ENCODE data around the gene CLMP.

CLMP gene

GRCh38 chr11:123168955-123169484, 26.0 kb downstream of the CLMP start:
- H3K27ac ChIP-seq (ENCODE audit: low read length, poor library complexity, severe bottlenecking): no peak overlapping the region
- H4K8ac ChIP-seq (ENCODE audit: low read length): no peak overlapping the region
- no peak overlapping the region for H3K4me2 ChIP-seq (ENCODE audit: low read length, poor library complexity, severe bottlenecking)
- DNase-seq: no peak
- H2AK5ac ChIP-seq (ENCODE audit: low read length, severe bottlenecking): no peak overlapping the region
- H3K36me3 ChIP-seq (ENCODE audit: control insufficient read depth in 1 of 2, insufficient read depth in 2 of 2, low read depth in 1 of 2, low read length in 2 of 2): peaks cover 0 to 70% of the 10 kb centered on the region in 2 experiments
- no peak overlapping the region for H2BK5ac ChIP-seq (ENCODE audit: low read depth, low read length, poor library complexity, severe bottlenecking)
- no peak overlapping the region for H4K91ac ChIP-seq (ENCODE audit: low read length)
- no peak overlapping the region for H2BK12ac ChIP-seq (ENCODE audit: low read length in 2 of 2)
- no peak overlapping the region for H3K14ac ChIP-seq (ENCODE audit: low read length in 2 of 2)
- peaks cover 5% of the 10 kb centered on the region for H3K4me1 ChIP-seq (ENCODE audit: control insufficient read depth, insufficient read depth, low read depth, low read length)
- no peak overlapping the region for H3K18ac ChIP-seq (ENCODE audit: low read depth in 1 of 2, low read length in 2 of 2)
- H2BK120ac ChIP-seq (ENCODE audit: low read depth, low read length): no peak overlapping the region
- no peak overlapping the region for H2AFZ ChIP-seq (ENCODE audit: low read depth, low read length)
- H3K9ac ChIP-seq (ENCODE audit: low read length): peak overlapping the region; percentile 42
- H3K79me1 ChIP-seq (replicated peaks; ENCODE audit: low read length, poor library complexity, severe bottlenecking): peaks cover 9% of the 10 kb centered on the region
- no peak overlapping the region for H3K4me3 ChIP-seq (ENCODE audit: insufficient read depth in 1 of 2, low read depth in 1 of 2, low read length in 2 of 2)
- H3K27me3 ChIP-seq (ENCODE audit: control insufficient read depth in 1 of 2, insufficient read depth in 1 of 2, low read length in 2 of 2): no peaks in the 10 kb centered on the region
- H2BK15ac ChIP-seq (ENCODE audit: low read depth, poor library complexity, severe bottlenecking): no peak overlapping the region
- H3K4ac ChIP-seq (ENCODE audit: low read depth in 1 of 2, low read length in 2 of 2): peak overlapping the region in 1 of 2 experiments; percentile 21
- H3K23ac ChIP-seq (ENCODE audit: low read length in 2 of 2): no peak overlapping the region
- H3K9me3 ChIP-seq (ENCODE audit: control insufficient read depth, low read length): no peaks in the 10 kb centered on the region
- 96% methylated on average over 3 of the region's 3 CpGs for WGBS

GRCh38 chr11:123168241-123168640, 26.8 kb downstream of the CLMP start:
- no peaks in the 10 kb centered on the region for H3K27me3 ChIP-seq (ENCODE audit: control insufficient read depth in 1 of 2, insufficient read depth in 1 of 2, low read length in 2 of 2)
- WGBS: 80% methylated on average over 5 of the region's 5 CpGs
- no peak overlapping the region for H2BK120ac ChIP-seq (ENCODE audit: low read depth, low read length)
- peaks cover 2% of the 10 kb centered on the region for H3K4me1 ChIP-seq (ENCODE audit: control insufficient read depth, insufficient read depth, low read depth, low read length)
- peak; percentile 42 for DNase-seq
- H3K79me1 ChIP-seq (replicated peaks; ENCODE audit: low read length, poor library complexity, severe bottlenecking): peaks cover 9% of the 10 kb centered on the region
- no peak overlapping the region for H2AFZ ChIP-seq (ENCODE audit: low read depth, low read length)
- no peak overlapping the region for H2AK5ac ChIP-seq (ENCODE audit: low read length, severe bottlenecking)
- no peak overlapping the region for H3K4me3 ChIP-seq (ENCODE audit: insufficient read depth in 1 of 2, low read depth in 1 of 2, low read length in 2 of 2)
- H3K27ac ChIP-seq (ENCODE audit: low read length, poor library complexity, severe bottlenecking): no peak overlapping the region
- no peak overlapping the region for H3K23ac ChIP-seq (ENCODE audit: low read length in 2 of 2)
- no peak overlapping the region for H2BK15ac ChIP-seq (ENCODE audit: low read depth, poor library complexity, severe bottlenecking)
- H3K4ac ChIP-seq (ENCODE audit: low read depth in 1 of 2, low read length in 2 of 2): no peak overlapping the region
- no peak overlapping the region for H3K4me2 ChIP-seq (ENCODE audit: low read length, poor library complexity, severe bottlenecking)
- H4K91ac ChIP-seq (ENCODE audit: low read length): no peak overlapping the region
- peaks cover 0 to 75% of the 10 kb centered on the region in 2 experiments for H3K36me3 ChIP-seq (ENCODE audit: control insufficient read depth in 1 of 2, insufficient read depth in 2 of 2, low read depth in 1 of 2, low read length in 2 of 2)
- H2BK5ac ChIP-seq (ENCODE audit: low read depth, low read length, poor library complexity, severe bottlenecking): no peak overlapping the region
- peak overlapping the region in 1 of 2 experiments; percentile 85 for H2BK12ac ChIP-seq (ENCODE audit: low read length in 2 of 2)
- H4K8ac ChIP-seq (ENCODE audit: low read length): no peak overlapping the region
- no peak overlapping the region for H3K9ac ChIP-seq (ENCODE audit: low read length)
- H3K14ac ChIP-seq (ENCODE audit: low read length in 2 of 2): peak overlapping the region in 1 of 2 experiments; percentile 44
- H3K9me3 ChIP-seq (ENCODE audit: control insufficient read depth, low read length): no peaks in the 10 kb centered on the region
- peak overlapping the region; percentile 6 to 74 for H3K18ac ChIP-seq (ENCODE audit: low read depth in 1 of 2, low read length in 2 of 2)

- Histone ChIP-seq H3K9ac (ENCODE audit: low read length) (peak overlapping the region; percentile 17), H3K18ac (ENCODE audit: low read depth in 1 of 2, low read length in 2 of 2) (peak overlapping the region in 1 of 2 experiments; percentile 17), H2BK12ac (ENCODE audit: low read length in 2 of 2) (peak overlapping the region in 1 of 2 experiments; percentile 8), H3K4me1 (ENCODE audit: control insufficient read depth, insufficient read depth, low read depth, low read length) (peaks cover 2% of the 10 kb centered on the region), H3K36me3 (ENCODE audit: control insufficient read depth in 1 of 2, insufficient read depth in 2 of 2, low read depth in 1 of 2, low read length in 2 of 2) (peaks cover 0 to 83% of the 10 kb centered on the region in 2 experiments), H3K23ac (ENCODE audit: low read length in 2 of 2) (no peak overlapping the region), H2BK5ac (ENCODE audit: low read depth, low read length, poor library complexity, severe bottlenecking) (no peak overlapping the region), H3K4me3 (ENCODE audit: insufficient read depth in 1 of 2, low read depth in 1 of 2, low read length in 2 of 2) (no peak overlapping the region), H3K4me2 (ENCODE audit: low read length, poor library complexity, severe bottlenecking) (no peak overlapping the region), H4K8ac (ENCODE audit: low read length) (no peak overlapping the region), H3K27ac (ENCODE audit: low read length, poor library complexity, severe bottlenecking) (peak overlapping the region; percentile 52), H3K4ac (ENCODE audit: low read depth in 1 of 2, low read length in 2 of 2) (no peak overlapping the region), H3K27me3 (ENCODE audit: control insufficient read depth in 1 of 2, insufficient read depth in 1 of 2, low read length in 2 of 2) (no peaks in the 10 kb centered on the region), H2AFZ (ENCODE audit: low read depth, low read length) (no peak overlapping the region), H2BK15ac (ENCODE audit: low read depth, poor library complexity, severe bottlenecking) (no peak overlapping the region), H3K9me3 (ENCODE audit: control insufficient read depth, low read length) (no peaks in the 10 kb centered on the region), H3K79me1 (replicated peaks; ENCODE audit: low read length, poor library complexity, severe bottlenecking) (peaks cover 10% of the 10 kb centered on the region), H4K91ac (ENCODE audit: low read length) (no peak overlapping the region), H2AK5ac (ENCODE audit: low read length, severe bottlenecking) (no peak overlapping the region), H3K14ac (ENCODE audit: low read length in 2 of 2) (no peak overlapping the region), H2BK120ac (ENCODE audit: low read depth, low read length) (no peak overlapping the region)
- DNase-seq: peak; percentile 96
- WGBS: 7% methylated on average over 9 of the region's 10 CpGs
Observed at GRCh38 chr11:123166071-123166559, 28.9 kb downstream of the CLMP start.

GRCh38 chr11:123164732-123165450, 30.2 kb downstream of the CLMP start:
- Histone ChIP-seq H2AFZ (ENCODE audit: low read depth, low read length) (no peak overlapping the region), H2BK5ac (ENCODE audit: low read depth, low read length, poor library complexity, severe bottlenecking) (no peak overlapping the region)
- WGBS: 91% methylated on average over 6 of the region's 7 CpGs

More at GRCh38 chr11:123164732-123165450, 30.2 kb downstream of the CLMP start:
- Histone ChIP-seq H3K36me3 (ENCODE audit: control insufficient read depth in 1 of 2, insufficient read depth in 2 of 2, low read depth in 1 of 2, low read length in 2 of 2) (peaks cover 0 to 78% of the 10 kb centered on the region in 2 experiments), H3K27ac (ENCODE audit: low read length, poor library complexity, severe bottlenecking) (no peak overlapping the region), H2BK12ac (ENCODE audit: low read length in 2 of 2) (peak overlapping the region in 1 of 2 experiments; percentile 37), H3K4me2 (ENCODE audit: low read length, poor library complexity, severe bottlenecking) (no peak overlapping the region), H3K4ac (ENCODE audit: low read depth in 1 of 2, low read length in 2 of 2) (no peak overlapping the region), H3K4me1 (ENCODE audit: control insufficient read depth, insufficient read depth, low read depth, low read length) (peaks cover 2% of the 10 kb centered on the region), H4K91ac (ENCODE audit: low read length) (no peak overlapping the region), H3K9ac (ENCODE audit: low read length) (no peak overlapping the region), H3K27me3 (ENCODE audit: control insufficient read depth in 1 of 2, insufficient read depth in 1 of 2, low read length in 2 of 2) (no peaks in the 10 kb centered on the region), H3K14ac (ENCODE audit: low read length in 2 of 2) (no peak overlapping the region), H3K9me3 (ENCODE audit: control insufficient read depth, low read length) (no peaks in the 10 kb centered on the region), H3K18ac (ENCODE audit: low read depth in 1 of 2, low read length in 2 of 2) (no peak overlapping the region), H3K23ac (ENCODE audit: low read length in 2 of 2) (no peak overlapping the region), H3K4me3 (ENCODE audit: insufficient read depth in 1 of 2, low read depth in 1 of 2, low read length in 2 of 2) (no peak overlapping the region), H2BK15ac (ENCODE audit: low read depth, poor library complexity, severe bottlenecking) (no peak overlapping the region), H2AK5ac (ENCODE audit: low read length, severe bottlenecking) (no peak overlapping the region), H2BK120ac (ENCODE audit: low read depth, low read length) (no peak overlapping the region), H4K8ac (ENCODE audit: low read length) (no peak overlapping the region), H3K79me1 (replicated peaks; ENCODE audit: low read length, poor library complexity, severe bottlenecking) (peaks cover 7% of the 10 kb centered on the region)
- DNase-seq: peak; percentile 50
